ENCODE results near the gene MAGI2. TPM values are rescaled to one million over a fixed set of nuclear protein-coding genes. Genes with fewer than 3 reads are reported as not detected.

The MAGI2 gene
- total RNA-seq, 1 donor from 2014 or later, result 0.38 TPM

DNA sequence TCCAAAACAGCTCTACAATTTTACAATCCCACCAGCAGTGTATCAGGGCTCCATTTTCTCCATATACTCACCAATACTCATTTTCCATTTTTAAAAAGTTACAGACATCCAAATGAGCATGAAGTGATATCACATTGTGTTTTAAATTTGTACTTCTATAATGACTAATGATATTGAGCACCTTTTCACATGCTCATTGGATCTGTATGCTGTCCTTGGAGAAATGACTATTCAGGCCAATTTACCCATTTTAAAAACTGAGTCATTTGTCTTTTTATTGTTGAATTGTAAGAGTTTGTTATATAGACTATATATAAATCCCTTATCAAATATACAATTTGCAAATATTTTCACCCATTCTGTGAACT lies 162.0 kb downstream of the MAGI2 start:
- CTCF ChIA-PET, result no interaction called here
- POLR2A ChIA-PET, result no interaction called here
- Mint-ChIP-seq H3K27me3 (no peaks in the 10 kb centered on the region), H3K9me3 (no peaks in the 10 kb centered on the region), H3K4me3 (no peak overlapping the region), H3K4me1 (no peaks in the 10 kb centered on the region), H3K27ac (no peak overlapping the region), H3K36me3 (ENCODE audit: low read depth) (no peaks in the 10 kb centered on the region)
- DNase-seq (no peak), ATAC-seq (ENCODE audit: low read depth) (no peak)
- intact Hi-C loops (cut with micrococcal nuclease), result no loop called here
- TF ChIP-seq, protein P1, sequence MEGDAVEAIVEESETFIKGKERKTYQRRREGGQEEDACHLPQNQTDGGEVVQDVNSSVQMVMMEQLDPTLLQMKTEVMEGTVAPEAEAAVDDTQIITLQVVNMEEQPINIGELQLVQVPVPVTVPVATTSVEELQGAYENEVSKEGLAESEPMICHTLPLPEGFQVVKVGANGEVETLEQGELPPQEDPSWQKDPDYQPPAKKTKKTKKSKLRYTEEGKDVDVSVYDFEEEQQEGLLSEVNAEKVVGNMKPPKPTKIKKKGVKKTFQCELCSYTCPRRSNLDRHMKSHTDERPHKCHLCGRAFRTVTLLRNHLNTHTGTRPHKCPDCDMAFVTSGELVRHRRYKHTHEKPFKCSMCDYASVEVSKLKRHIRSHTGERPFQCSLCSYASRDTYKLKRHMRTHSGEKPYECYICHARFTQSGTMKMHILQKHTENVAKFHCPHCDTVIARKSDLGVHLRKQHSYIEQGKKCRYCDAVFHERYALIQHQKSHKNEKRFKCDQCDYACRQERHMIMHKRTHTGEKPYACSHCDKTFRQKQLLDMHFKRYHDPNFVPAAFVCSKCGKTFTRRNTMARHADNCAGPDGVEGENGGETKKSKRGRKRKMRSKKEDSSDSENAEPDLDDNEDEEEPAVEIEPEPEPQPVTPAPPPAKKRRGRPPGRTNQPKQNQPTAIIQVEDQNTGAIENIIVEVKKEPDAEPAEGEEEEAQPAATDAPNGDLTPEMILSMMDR (IDR thresholded peaks at IDR 0.05), result no peak

DNA sequence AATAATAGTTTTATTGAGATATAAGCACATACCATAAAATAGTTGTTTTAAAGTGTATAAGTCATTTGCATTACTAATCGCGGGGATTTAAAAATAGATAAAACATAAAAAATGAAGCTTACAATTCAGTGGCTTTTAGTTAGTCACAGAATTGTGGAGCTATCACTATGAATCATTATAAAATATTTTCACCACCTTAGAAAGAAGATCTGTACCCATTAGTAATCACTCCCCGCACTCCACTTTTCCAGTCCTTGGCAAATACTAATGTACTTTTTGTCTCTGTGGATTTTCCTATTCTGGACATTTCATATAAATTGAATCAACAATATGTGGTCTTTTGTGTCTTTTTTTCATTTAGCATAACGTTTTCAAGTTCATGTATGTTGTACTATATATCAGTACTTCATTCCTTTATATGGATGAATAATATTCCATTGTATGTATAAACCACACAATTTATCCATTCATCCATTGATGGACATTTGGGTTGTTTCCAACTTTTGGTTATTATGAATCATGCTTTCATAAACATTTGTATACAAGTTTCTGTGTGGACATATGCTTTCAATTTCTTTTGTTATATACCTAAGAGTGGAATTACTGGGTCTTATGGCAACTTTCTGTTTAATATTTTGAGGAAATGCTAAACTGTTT lies 162.5 kb downstream of the MAGI2 start:
- Mint-ChIP-seq H3K4me3 (no peak overlapping the region), H3K4me1 (no peaks in the 10 kb centered on the region)
- CTCF ChIA-PET, result no interaction called here

DNA sequence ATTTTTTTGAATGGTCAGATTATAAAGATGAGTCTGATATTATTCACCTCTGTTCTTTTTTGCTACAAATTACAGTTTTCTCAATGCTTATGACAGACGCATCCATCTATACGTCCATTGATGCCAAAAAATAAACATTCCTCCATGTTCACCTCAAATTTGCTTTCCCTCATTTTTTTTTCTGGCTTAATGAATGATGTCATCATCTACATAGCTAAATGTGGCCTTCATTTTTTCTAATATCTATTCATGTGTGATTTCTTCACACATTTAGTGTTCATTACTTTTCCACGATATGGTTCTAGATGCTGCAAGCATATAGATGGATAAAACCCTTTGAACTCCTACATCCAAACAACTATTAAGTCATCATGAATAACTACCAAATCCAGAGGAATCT lies 163.1 kb downstream of the MAGI2 start:
- H3K36me3 Mint-ChIP-seq (ENCODE audit: low read depth), result no peaks in the 10 kb centered on the region

More for the DNA sequence above, 162.5 kb downstream of the MAGI2 start:
- Mint-ChIP-seq H3K27ac (no peak overlapping the region), H3K27me3 (no peaks in the 10 kb centered on the region), H3K36me3 (ENCODE audit: low read depth) (no peaks in the 10 kb centered on the region), H3K9me3 (no peaks in the 10 kb centered on the region)
- ATAC-seq (ENCODE audit: low read depth), result no peak
- TF ChIP-seq, protein P1 (IDR thresholded peaks at IDR 0.05), result no peak
- no peak for DNase-seq
- intact Hi-C loops (cut with micrococcal nuclease), result no loop called here
- POLR2A ChIA-PET, result no interaction called here

DNA sequence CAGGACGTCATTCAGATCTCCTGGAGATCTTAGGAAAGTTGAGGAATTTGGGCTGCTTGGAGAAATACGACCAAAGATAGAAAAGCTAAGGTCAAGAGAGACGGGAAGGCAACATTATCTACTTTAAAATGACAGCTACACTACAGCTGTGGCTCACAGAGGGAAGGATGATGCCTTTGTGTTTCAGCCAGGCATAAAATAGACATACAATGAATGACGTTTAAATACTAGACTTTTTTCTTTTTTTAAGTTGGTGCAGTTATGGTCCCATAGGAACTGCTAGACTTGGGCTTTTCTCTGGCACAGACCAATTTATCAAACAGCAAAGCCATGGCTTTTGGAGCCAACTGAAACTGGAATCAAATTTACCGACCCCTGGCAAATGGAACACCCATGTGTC lies 164.8 kb downstream of the MAGI2 start:
- no peak overlapping the region for H3K4me3 Mint-ChIP-seq
- H3K27ac Mint-ChIP-seq, result no peak overlapping the region
- H3K9me3 Mint-ChIP-seq, result no peaks in the 10 kb centered on the region
- intact Hi-C loops (cut with micrococcal nuclease), result no loop called here
- no peaks in the 10 kb centered on the region for H3K4me1 Mint-ChIP-seq
- H3K36me3 Mint-ChIP-seq (ENCODE audit: low read depth), result no peaks in the 10 kb centered on the region
- no peaks in the 10 kb centered on the region for H3K27me3 Mint-ChIP-seq
- ATAC-seq (ENCODE audit: low read depth), result no peak
- POLR2A ChIA-PET, result no interaction called here
- DNase-seq, result no peak
- CTCF ChIA-PET, result no interaction called here
- TF ChIP-seq, protein P1 (IDR thresholded peaks at IDR 0.05), result no peak

More for the DNA sequence above, 163.1 kb downstream of the MAGI2 start:
- H3K27me3 Mint-ChIP-seq, result no peaks in the 10 kb centered on the region
- intact Hi-C loops (cut with micrococcal nuclease), result no loop called here
- ATAC-seq (ENCODE audit: low read depth), result no peak
- POLR2A ChIA-PET, result no interaction called here
- CTCF ChIA-PET, result no interaction called here
- H3K27ac Mint-ChIP-seq, result no peak overlapping the region
- no peak overlapping the region for H3K4me3 Mint-ChIP-seq
- H3K4me1 Mint-ChIP-seq, result no peaks in the 10 kb centered on the region
- no peaks in the 10 kb centered on the region for H3K9me3 Mint-ChIP-seq
- no peak for DNase-seq
- TF ChIP-seq, protein P1 (IDR thresholded peaks at IDR 0.05), result no peak

DNA sequence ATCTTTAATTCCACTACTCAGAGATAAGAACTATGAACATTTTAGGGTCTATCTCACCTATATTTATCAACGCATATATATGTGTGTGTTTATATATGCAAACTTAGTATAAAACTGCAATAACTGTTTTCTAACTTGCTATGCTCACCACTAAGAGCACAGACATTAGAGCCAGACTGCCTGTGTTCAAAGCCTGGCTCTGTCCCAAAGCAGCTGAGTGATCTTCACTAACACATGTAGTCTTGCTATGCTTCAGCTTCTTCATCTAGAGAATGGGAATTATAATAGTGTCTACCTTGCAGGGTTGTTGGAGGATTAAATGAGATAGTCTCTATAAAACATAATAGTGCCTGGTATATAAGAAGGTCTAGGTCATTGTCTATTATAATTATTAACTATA lies 165.5 kb downstream of the MAGI2 start:
- Mint-ChIP-seq H3K4me3 (no peak overlapping the region), H3K27me3 (no peaks in the 10 kb centered on the region), H3K27ac (no peak overlapping the region), H3K36me3 (ENCODE audit: low read depth) (no peaks in the 10 kb centered on the region), H3K9me3 (no peaks in the 10 kb centered on the region), H3K4me1 (no peaks in the 10 kb centered on the region)
- POLR2A ChIA-PET, result no interaction called here
- CTCF ChIA-PET, result no interaction called here
- no peak for ATAC-seq (ENCODE audit: low read depth)
- DNase-seq, result no peak
- intact Hi-C loops (cut with micrococcal nuclease), result no loop called here
- TF ChIP-seq, protein P1 (IDR thresholded peaks at IDR 0.05), result no peak

Data from activated B cell treated with CpG ODN at 0.5 μM for 24 hours (primary cell).